ENCODE data around the gene IL21R. TPM values are rescaled to one million over a fixed set of nuclear protein-coding genes. Genes with fewer than 3 reads are reported as not detected.

IL21R gene
- total RNA-seq, 8 experiments from 2014 or later = 0.05 to 1.2 (median 0.17) TPM

DNA sequence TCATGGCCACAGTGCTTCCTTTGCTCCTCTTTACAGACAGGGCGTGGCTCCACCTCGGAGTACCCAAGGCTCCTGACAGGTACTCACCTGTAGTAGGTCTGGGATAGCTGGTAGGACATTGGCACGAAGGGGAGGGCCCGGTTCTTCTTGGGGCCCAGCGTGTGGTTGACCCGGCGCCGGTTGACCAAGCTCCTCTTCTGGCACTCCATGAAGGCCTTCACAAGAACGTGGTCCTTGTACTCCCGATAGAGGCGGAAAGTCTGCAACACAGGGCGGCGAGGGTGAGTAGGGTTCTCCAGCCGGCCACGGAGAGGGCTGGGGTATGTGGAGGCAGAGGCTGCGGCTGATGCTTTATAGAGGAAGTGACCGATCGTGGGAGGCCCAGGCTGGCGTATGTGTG is 69.7 kb downstream of the IL21R start:
- no peaks in the 10 kb centered on the region for H3K4me1 ChIP-seq (replicated peaks in 1 of 2)
- no peak overlapping the region for H3K27ac ChIP-seq
- no peak overlapping the region for H3K4me3 ChIP-seq
- 75 to 100% (median 92%) methylated on average over 2 to 13 of the region's 19 CpGs; no CpG with 5 or more reads in 6 of the 10 experiments for WGBS, 10 experiments
- no peak for ATAC-seq (replicated peaks in 6 of 8)
- in situ Hi-C loops (cut with MboI; ENCODE audit: low pct_unique_long_range_greater_than_20kb in 2 of 9, low sequenced_read_pairs in 9 of 9, unreplicated experiment in 9 of 9) = loop anchor here in 1 of 9 experiments (25.0 kb wide), 1 partner anchor 234 kb away; no protein-coding TSS in a partner anchor

DNA sequence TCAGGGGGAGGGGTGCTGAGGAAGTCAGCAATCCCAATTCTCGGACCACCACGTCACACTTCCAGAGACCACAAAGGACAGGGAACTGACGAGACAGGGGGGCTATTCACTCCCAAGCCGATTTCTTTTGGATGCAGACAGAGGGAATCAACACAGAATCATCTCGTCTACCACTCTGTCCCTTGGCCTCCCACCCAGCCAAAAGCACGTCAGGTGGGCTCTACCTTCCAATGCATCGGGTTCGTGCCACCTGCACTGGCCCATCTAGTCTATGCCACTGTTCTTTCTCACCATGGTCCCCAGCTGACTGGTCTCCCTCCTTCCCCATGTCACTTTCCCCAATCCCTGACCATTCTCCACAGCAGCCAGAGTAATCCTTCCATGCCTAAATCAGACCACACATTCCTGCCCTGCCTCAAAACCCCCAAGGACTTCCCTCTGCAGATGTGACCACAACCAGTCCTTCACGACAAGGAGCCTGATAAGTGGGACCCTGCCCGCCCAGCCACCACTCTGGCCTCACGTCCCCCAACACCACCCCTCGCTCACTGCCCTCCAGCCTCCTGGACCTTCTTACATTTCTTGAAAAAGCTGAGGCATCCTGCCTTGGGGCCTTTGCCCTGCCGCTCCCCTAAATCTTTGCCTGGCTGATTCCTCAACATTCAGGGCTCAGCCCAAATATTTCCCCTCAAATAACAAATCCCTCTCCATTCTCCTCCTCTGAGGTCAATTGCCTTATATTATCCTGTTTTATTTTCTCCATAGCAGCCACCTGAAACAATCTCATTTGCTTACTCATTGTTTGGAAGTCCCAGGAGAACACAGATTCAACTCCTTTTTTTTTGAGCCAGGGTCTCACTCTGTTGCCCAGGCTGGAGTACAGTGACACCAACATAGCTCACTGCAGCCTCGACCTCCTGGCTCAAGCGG is 70.4 kb downstream of the IL21R start:
- Histone ChIP-seq H3K4me3 (no peak overlapping the region), H3K4me1 (replicated peaks in 1 of 2) (no peaks in the 10 kb centered on the region), H3K27ac (no peak overlapping the region)
- 40 to 100% (median 95%) methylated on average over 1 to 11 of the region's 15 CpGs; no CpG with 5 or more reads in 2 of the 10 experiments for WGBS, 10 experiments
- no peak for ATAC-seq (replicated peaks in 6 of 8)
- in situ Hi-C loops (cut with MboI; ENCODE audit: low pct_unique_long_range_greater_than_20kb in 2 of 9, low sequenced_read_pairs in 9 of 9, unreplicated experiment in 9 of 9) = loop anchor here in 1 of 9 experiments (25.0 kb wide), 1 partner anchor 235 kb away; no protein-coding TSS in a partner anchor

DNA sequence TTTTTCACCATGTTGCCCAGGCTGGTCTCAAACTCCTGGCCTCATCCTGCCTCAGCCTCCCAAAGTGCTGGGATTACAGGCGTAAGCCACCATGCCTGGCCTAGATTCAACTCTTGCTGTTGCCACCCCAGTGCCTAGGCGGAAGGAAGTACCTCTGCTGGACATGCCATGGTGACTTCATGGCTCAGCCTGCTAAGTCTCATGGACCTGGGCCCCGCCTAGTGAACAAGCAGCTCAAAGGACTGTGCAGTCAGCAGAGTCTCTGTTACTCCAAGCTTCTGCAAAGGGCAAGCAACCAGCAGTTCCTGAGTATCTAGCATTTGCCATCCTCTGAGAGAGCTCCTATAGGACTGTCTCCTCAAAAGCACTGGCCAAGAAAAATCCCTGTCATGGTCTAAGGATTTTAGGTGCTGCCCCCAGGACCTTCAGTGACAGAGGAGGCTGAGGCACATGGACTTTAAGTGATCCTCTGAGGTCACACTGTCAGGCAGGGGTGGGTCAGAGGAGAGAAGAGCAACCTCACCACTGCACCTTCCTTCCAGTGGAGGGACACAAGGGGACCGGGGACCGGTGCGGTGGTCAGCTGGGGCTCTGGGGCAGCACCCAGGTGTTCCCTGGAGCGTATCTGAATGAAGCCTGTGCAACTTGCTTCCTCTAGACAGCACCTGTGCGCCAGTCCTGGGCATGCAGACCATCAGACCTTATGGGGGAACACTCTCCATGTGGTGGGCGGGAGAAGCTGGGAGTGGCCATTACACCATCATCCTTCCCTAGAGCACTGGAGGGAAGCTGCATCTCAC is 71.3 kb downstream of the IL21R start:
- Histone ChIP-seq H3K27ac (no peak overlapping the region), H3K4me1 (replicated peaks in 1 of 2) (no peaks in the 10 kb centered on the region), H3K4me3 (no peak overlapping the region)
- ATAC-seq (replicated peaks in 6 of 8) = no peak
- in situ Hi-C loops (cut with MboI; ENCODE audit: low pct_unique_long_range_greater_than_20kb in 2 of 9, low sequenced_read_pairs in 9 of 9, unreplicated experiment in 9 of 9) = loop anchor here in 1 of 9 experiments (25.0 kb wide), 1 partner anchor 236 kb away; no protein-coding TSS in a partner anchor
- 90 to 100% (median 100%) methylated on average over 1 to 4 of the region's 9 CpGs; no CpG with 5 or more reads in 2 of the 10 experiments for WGBS, 10 experiments

GRCh38 chr16:27474041-27474440 is 72.1 kb downstream of the IL21R start:
- H3K4me1 ChIP-seq (replicated peaks in 1 of 2) = no peaks in the 10 kb centered on the region
- 88 to 100% (median 94%) methylated on average over 2 to 4 of the region's 9 CpGs; no CpG with 5 or more reads in 6 of the 10 experiments for WGBS, 10 experiments
- H3K27ac ChIP-seq = no peak overlapping the region
- in situ Hi-C loops (cut with MboI; ENCODE audit: low pct_unique_long_range_greater_than_20kb in 2 of 9, low sequenced_read_pairs in 9 of 9, unreplicated experiment in 9 of 9) = loop anchor here in 1 of 9 experiments (25.0 kb wide), 1 partner anchor 237 kb away; no protein-coding TSS in a partner anchor
- no peak overlapping the region for H3K4me3 ChIP-seq
- no peak for ATAC-seq (replicated peaks in 6 of 8)

GRCh38 chr16:27474921-27475320 is 72.9 kb downstream of the IL21R start:
- H3K4me1 ChIP-seq (replicated peaks in 1 of 2) = no peaks in the 10 kb centered on the region
- no peak overlapping the region for H3K27ac ChIP-seq
- no peak for ATAC-seq (replicated peaks in 6 of 8)
- no peak overlapping the region for H3K4me3 ChIP-seq
- in situ Hi-C loops (cut with MboI; ENCODE audit: low pct_unique_long_range_greater_than_20kb in 2 of 9, low sequenced_read_pairs in 9 of 9, unreplicated experiment in 9 of 9) = loop anchor here in 1 of 9 experiments (25.0 kb wide), 1 partner anchor 238 kb away; no protein-coding TSS in a partner anchor
- WGBS, 10 experiments = 80 to 100% (median 97%) methylated on average over 1 to 8 of the region's 9 CpGs; no CpG with 5 or more reads in 4 of the 10 experiments

- Histone ChIP-seq H3K4me3 (no peak overlapping the region), H3K27ac (no peak overlapping the region), H3K4me1 (replicated peaks in 1 of 2) (no peaks in the 10 kb centered on the region)
- WGBS, 10 experiments = 10 to 100% (median 80%) methylated on average over 1 to 9 of the region's 9 CpGs; no CpG with 5 or more reads in 1 of the 10 experiments
- in situ Hi-C loops (cut with MboI; ENCODE audit: low pct_unique_long_range_greater_than_20kb in 2 of 9, low sequenced_read_pairs in 9 of 9, unreplicated experiment in 9 of 9) = no loop called here
- peak in 1 of 8 experiments; percentile 26 for ATAC-seq (replicated peaks in 6 of 8)
Measured at GRCh38 chr16:27475561-27475960, 73.6 kb downstream of the IL21R start.

DNA sequence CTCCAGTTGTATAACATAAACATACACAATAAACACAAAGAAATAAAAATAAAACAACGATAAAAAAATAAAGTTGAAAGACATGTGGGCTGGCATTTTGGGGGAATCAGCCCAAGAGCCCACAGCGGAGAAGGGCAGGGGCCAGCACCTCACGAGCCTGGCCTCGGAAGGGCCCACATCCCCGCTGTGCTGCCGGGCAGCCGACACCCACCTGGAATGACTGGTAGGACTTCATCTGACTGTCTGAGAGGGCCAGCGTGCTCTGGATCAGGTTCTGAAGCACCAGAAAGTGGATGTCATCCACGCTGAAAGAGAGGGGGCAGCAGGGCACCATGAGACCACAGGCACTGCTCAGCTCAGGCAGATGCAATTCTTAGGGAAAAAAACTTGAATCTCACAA is 74.3 kb downstream of the IL21R start:
- in situ Hi-C loops (cut with MboI; ENCODE audit: low pct_unique_long_range_greater_than_20kb in 2 of 9, low sequenced_read_pairs in 9 of 9, unreplicated experiment in 9 of 9) = no loop called here
- WGBS, 10 experiments = 82 to 100% (median 92%) methylated on average over 1 to 8 of the region's 9 CpGs; no CpG with 5 or more reads in 1 of the 10 experiments
- Histone ChIP-seq H3K4me1 (replicated peaks in 1 of 2) (no peaks in the 10 kb centered on the region), H3K4me3 (no peak overlapping the region), H3K27ac (no peak overlapping the region)
- no peak for ATAC-seq (replicated peaks in 6 of 8)

- no peak overlapping the region for H3K4me3 ChIP-seq
- H3K4me1 ChIP-seq (replicated peaks in 1 of 2) = no peaks in the 10 kb centered on the region
- in situ Hi-C loops (cut with MboI; ENCODE audit: low pct_unique_long_range_greater_than_20kb in 2 of 9, low sequenced_read_pairs in 9 of 9, unreplicated experiment in 9 of 9) = no loop called here
- no peak for ATAC-seq (replicated peaks in 6 of 8)
- 80 to 100% (median 93%) methylated on average over 1 to 7 of the region's 7 CpGs; no CpG with 5 or more reads in 3 of the 10 experiments for WGBS, 10 experiments
- no peak overlapping the region for H3K27ac ChIP-seq
Measured at GRCh38 chr16:27480761-27481160, 78.8 kb downstream of the IL21R start.

GRCh38 chr16:27481282-27481934 is 79.4 kb downstream of the IL21R start:
- 80 to 94% (median 92%) methylated on average over 1 to 6 of the region's 15 CpGs; no CpG with 5 or more reads in 4 of the 10 experiments for WGBS, 10 experiments
- H3K27ac ChIP-seq = no peak overlapping the region
- ATAC-seq (replicated peaks in 6 of 8) = peak in 1 of 8 experiments; percentile 18
- in situ Hi-C loops (cut with MboI; ENCODE audit: low pct_unique_long_range_greater_than_20kb in 2 of 9, low sequenced_read_pairs in 9 of 9, unreplicated experiment in 9 of 9) = no loop called here
- no peaks in the 10 kb centered on the region for H3K4me1 ChIP-seq (replicated peaks in 1 of 2)
- H3K4me3 ChIP-seq = no peak overlapping the region

GRCh38 chr16:27482397-27483087 is 80.6 kb downstream of the IL21R start:
- in situ Hi-C loops (cut with MboI; ENCODE audit: low pct_unique_long_range_greater_than_20kb in 2 of 9, low sequenced_read_pairs in 9 of 9, unreplicated experiment in 9 of 9) = no loop called here
- WGBS, 10 experiments = 88 to 100% (median 92%) methylated on average over 1 to 5 of the region's 10 CpGs; no CpG with 5 or more reads in 4 of the 10 experiments
- Histone ChIP-seq H3K4me3 (no peak overlapping the region), H3K4me1 (replicated peaks in 1 of 2) (no peaks in the 10 kb centered on the region), H3K27ac (no peak overlapping the region)
- ATAC-seq (replicated peaks in 6 of 8) = no peak

DNA sequence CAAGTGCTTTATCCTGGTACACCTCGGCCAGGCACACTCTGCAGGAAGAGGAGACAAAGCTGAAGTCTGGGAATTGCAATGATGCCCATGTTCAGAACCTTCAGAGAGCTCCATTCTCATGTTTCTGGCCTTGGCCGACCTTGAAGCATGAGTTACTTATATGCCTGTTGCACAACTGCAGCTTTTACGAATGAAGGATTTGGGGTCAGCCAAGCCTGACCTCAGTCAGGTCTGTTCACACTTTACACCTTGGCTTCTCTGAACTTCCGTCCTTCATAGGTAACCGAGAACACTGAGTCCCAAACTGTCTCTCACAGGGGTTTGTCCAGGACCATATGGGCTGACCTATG is 81.1 kb downstream of the IL21R start:
- no peaks in the 10 kb centered on the region for H3K4me1 ChIP-seq (replicated peaks in 1 of 2)
- H3K27ac ChIP-seq = no peak overlapping the region
- 80 to 100% (median 90%) methylated on average over 1 to 2 of the region's 5 CpGs; no CpG with 5 or more reads in 4 of the 10 experiments for WGBS, 10 experiments
- in situ Hi-C loops (cut with MboI; ENCODE audit: low pct_unique_long_range_greater_than_20kb in 2 of 9, low sequenced_read_pairs in 9 of 9, unreplicated experiment in 9 of 9) = no loop called here
- H3K4me3 ChIP-seq = no peak overlapping the region
- no peak for ATAC-seq (replicated peaks in 6 of 8)

DNA sequence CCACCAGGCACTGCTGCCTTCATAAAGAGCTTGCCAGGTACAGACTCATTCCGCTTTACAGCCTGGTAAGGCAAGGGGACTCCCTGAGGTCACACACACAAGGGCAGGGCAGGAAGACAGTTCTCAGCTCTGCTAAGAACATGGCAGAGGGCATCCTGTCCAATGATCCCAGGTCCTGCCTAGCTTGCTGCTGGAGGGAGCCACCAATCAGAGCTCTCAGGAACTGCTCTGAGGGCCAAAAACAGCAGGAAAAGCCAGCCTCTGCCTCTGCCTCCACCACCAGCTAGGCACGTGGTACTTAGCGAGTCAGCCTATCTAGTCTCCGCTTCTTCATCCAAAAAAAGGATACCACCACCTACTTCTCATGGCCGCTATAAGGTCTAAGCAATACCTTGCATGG is 81.7 kb downstream of the IL21R start:
- Histone ChIP-seq H3K4me1 (replicated peaks in 1 of 2) (no peaks in the 10 kb centered on the region), H3K27ac (no peak overlapping the region), H3K4me3 (no peak overlapping the region)
- in situ Hi-C loops (cut with MboI; ENCODE audit: low pct_unique_long_range_greater_than_20kb in 2 of 9, low sequenced_read_pairs in 9 of 9, unreplicated experiment in 9 of 9) = no loop called here
- 91 to 100% (median 100%) methylated on average over 1 to 5 of the region's 5 CpGs; no CpG with 5 or more reads in 7 of the 10 experiments for WGBS, 10 experiments
- ATAC-seq (replicated peaks in 6 of 8) = no peak

Measured in motor neuron (in vitro differentiated cells).